Kidney epithelial cell (primary cell): Measurements from ENCODE around the gene ANO7. TPM values are rescaled to one million over a fixed set of nuclear protein-coding genes. Genes with fewer than 3 reads are reported as not detected.

ENCODE experiments used
- DNase-seq: peaks from one replicate; pipeline ENCODE4 v3.0.0-alpha.2; 2010; ENCODE audit warnings: low read depth
- H3K27me3 ChIP-seq: 2 replicates; pipeline ENCODE4 v1.6.0; 2011; ENCODE audit warnings: low read length; ENCODE audit not compliant: control insufficient read depth, insufficient read depth
- H3K36me3 ChIP-seq: 2 replicates; pipeline ENCODE4 v1.5.1; 2011; ENCODE audit warnings: low read length; ENCODE audit not compliant: control insufficient read depth, insufficient read depth
- H3K4me3 ChIP-seq: 2 replicates; pipeline ENCODE4 v1.5.1; 2011; ENCODE audit warnings: low read depth, mild to moderate bottlenecking, control low read depth, low read length
- CTCF ChIP-seq: IDR thresholded peaks from 2 replicates; pipeline ENCODE4 v1.5.1; 2011; ENCODE audit warnings: mild to moderate bottlenecking, moderate library complexity, low read length, control low read depth, inconsistent platforms; ENCODE audit not compliant: insufficient read depth, poor library complexity, severe bottlenecking
- total RNA-seq: library from RNA; depleted of rRNA; stranded (reverse); fragments of >200 nt; gene quantifications from 2 replicates; pipeline ENCODE4 v1.2.3, GENCODE V29; 2015

Gene ANO7
- total RNA-seq, 1 donor from 2014 or later = 1.9 TPM

GRCh38 chr2:241239552-241240202, 51.2 kb downstream of the ANO7 start:
- H3K36me3 ChIP-seq = peaks cover 11% of the 10 kb centered on the region
- H3K27me3 ChIP-seq = no peaks in the 10 kb centered on the region
- H3K4me3 ChIP-seq = no peak overlapping the region
- DNase-seq = no peak
- no peak for TF ChIP-seq CTCF

- Histone ChIP-seq H3K27me3 (no peaks in the 10 kb centered on the region), H3K36me3 (peaks cover 9% of the 10 kb centered on the region), H3K4me3 (no peak overlapping the region)
- TF ChIP-seq CTCF = no peak
- DNase-seq = no peak
Measured at GRCh38 chr2:241240320-241241004, 52.0 kb downstream of the ANO7 start.

- DNase-seq = no peak
- TF ChIP-seq CTCF = no peak
- peaks cover 10% of the 10 kb centered on the region for H3K36me3 ChIP-seq
- no peak overlapping the region for H3K4me3 ChIP-seq
- H3K27me3 ChIP-seq = no peaks in the 10 kb centered on the region
Measured at GRCh38 chr2:241241669-241242068, 53.2 kb downstream of the ANO7 start.

GRCh38 chr2:241242306-241242705, 53.8 kb downstream of the ANO7 start:
- no peak overlapping the region for H3K4me3 ChIP-seq
- H3K27me3 ChIP-seq = no peaks in the 10 kb centered on the region
- DNase-seq = no peak
- TF ChIP-seq CTCF = no peak
- peaks cover 13% of the 10 kb centered on the region for H3K36me3 ChIP-seq

GRCh38 chr2:241244368-241244767, 55.9 kb downstream of the ANO7 start:
- DNase-seq = no peak
- no peak for TF ChIP-seq CTCF
- Histone ChIP-seq H3K27me3 (no peaks in the 10 kb centered on the region), H3K36me3 (peaks cover 16% of the 10 kb centered on the region), H3K4me3 (no peak overlapping the region)
